Activated B cell treated with CpG ODN at 0.5 μM for 24 hours (primary cell): ENCODE measurements around the gene VRK3. TPM values are rescaled to one million over a fixed set of nuclear protein-coding genes. Genes with fewer than 3 reads are reported as not detected.

ENCODE experiments used
- ATAC-seq: fragments of 200-7000 bp; cut with Tn5 transposase; one replicate; pipeline ENCODE4 v1.10.0; 2021; ENCODE audit warnings: low read depth, mild to moderate bottlenecking, moderate library complexity
- CTCF ChIA-PET: fragments of 350-600 bp; sonication (Branson Sonifier 250); formaldehyde crosslinking; loops from one replicate; lab custom pipeline; 2021; ENCODE audit warnings: antibody characterized with exemption; lab: Charles Lee
- POLR2A ChIA-PET: fragments of 350-600 bp; sonication (Branson Sonifier 250); formaldehyde crosslinking; loops from one replicate; lab custom pipeline; 2021; ENCODE audit warnings: antibody characterized with exemption; lab: Charles Lee
- DNase-seq: peaks from one replicate; pipeline ENCODE4 v3.0.0; 2022
- H3K27ac Mint-ChIP-seq: one replicate; pipeline ENCODE4 v1.8.0; 2020; ENCODE audit warnings: mixed read lengths
- H3K27me3 Mint-ChIP-seq: one replicate; pipeline ENCODE4 v1.8.0; 2021; ENCODE audit warnings: mixed read lengths
- H3K36me3 Mint-ChIP-seq: one replicate; pipeline ENCODE4 v1.8.0; 2021; ENCODE audit warnings: low read depth, mixed read lengths
- H3K4me1 Mint-ChIP-seq: one replicate; pipeline ENCODE4 v1.8.0; 2021; ENCODE audit warnings: mixed read lengths
- H3K4me3 Mint-ChIP-seq: one replicate; pipeline ENCODE4 v1.8.0; 2020; ENCODE audit warnings: mild to moderate bottlenecking, mixed read lengths
- H3K9me3 Mint-ChIP-seq: one replicate; pipeline ENCODE4 v1.8.0; 2020; ENCODE audit warnings: mixed read lengths
- CTCF ChIP-seq: fragments of 200-600 bp; IDR thresholded peaks from one replicate; pipeline ENCODE4 v1.8.0; 2022; ENCODE audit warnings: antibody characterized with exemption, mild to moderate bottlenecking
- intact Hi-C: fragments of 100-400 bp; cut with micrococcal nuclease; formaldehyde crosslinking; loops from one replicate; pipeline ENCODE4 v1.15.1; 2024
- total RNA-seq: library from RNA; stranded (reverse); gene quantifications from 2 replicates; pipeline ENCODE4 v1.2.3, GENCODE V29; 2022

The VRK3 gene
- total RNA-seq, 1 donor from 2014 or later = 82.6 TPM

DNA sequence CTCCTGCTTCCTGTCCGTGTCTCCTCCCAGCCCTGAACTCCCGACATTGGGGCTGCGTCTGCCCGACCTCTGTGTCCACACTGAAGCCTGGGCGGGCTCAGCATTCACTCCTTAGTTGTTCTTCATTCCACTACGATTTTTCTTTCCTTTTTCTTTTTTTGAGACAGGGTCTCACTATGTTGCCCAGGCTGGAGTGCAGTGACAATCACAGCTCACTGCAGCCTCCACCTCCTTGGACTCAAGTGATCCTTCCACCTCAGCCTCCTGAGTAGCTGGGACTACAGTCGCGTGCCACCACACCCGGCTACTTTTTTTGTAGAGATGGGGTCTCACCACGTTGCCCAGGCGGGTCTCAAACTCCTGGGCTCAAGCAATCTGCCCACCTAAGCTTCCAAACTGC is 40.7 kb downstream of the VRK3 start:
- ChIA-PET CTCF (interaction anchor here (1.2 kb wide), 1 partner anchor 47 kb away, joined by 4 read pairs; no protein-coding TSS in a partner anchor), POLR2A (interaction anchor here (0.6 to 1.7 kb wide), 3 partner anchors 51 to 205 kb away, joined by 3 to 5 read pairs (median 3); no protein-coding TSS in a partner anchor)
- no peak overlapping the region for H3K4me3 Mint-ChIP-seq
- intact Hi-C loops = no loop called here
- no peak for TF ChIP-seq CTCF
- peak overlapping the region; percentile 41 for H3K27ac Mint-ChIP-seq
- DNase-seq = no peak
- H3K36me3 Mint-ChIP-seq = peaks cover 69% of the 10 kb centered on the region
- H3K27me3 Mint-ChIP-seq = no peaks in the 10 kb centered on the region
- H3K4me1 Mint-ChIP-seq = peaks cover 2% of the 10 kb centered on the region
- peaks cover 3% of the 10 kb centered on the region for H3K9me3 Mint-ChIP-seq
- no peak for ATAC-seq

- H3K27ac Mint-ChIP-seq = no peak overlapping the region
- H3K4me3 Mint-ChIP-seq = no peak overlapping the region
- intact Hi-C loops = loop anchor here (1.0 to 2.0 kb wide), 4 partner anchors 46 to 303 kb away; partner anchors contain the start of genes AKT1S1 and TBC1D17
- ChIA-PET POLR2A (interaction anchor here (1.7 kb wide), 1 partner anchor 66 kb away, joined by 3 read pairs; no protein-coding TSS in a partner anchor), CTCF (interaction anchor here (1.0 kb wide), 1 partner anchor 46 kb away, joined by 6 read pairs; no protein-coding TSS in a partner anchor)
- DNase-seq = peak; percentile 66
- peaks cover 2% of the 10 kb centered on the region for H3K4me1 Mint-ChIP-seq
- peak; percentile 63 for TF ChIP-seq CTCF
- H3K27me3 Mint-ChIP-seq = no peaks in the 10 kb centered on the region
- ATAC-seq = peak; percentile 74
- peaks cover 65% of the 10 kb centered on the region for H3K36me3 Mint-ChIP-seq
- H3K9me3 Mint-ChIP-seq = peaks cover 3% of the 10 kb centered on the region
Measured at GRCh38 chr19:49983645-49984229, 41.4 kb downstream of the VRK3 start.

DNA sequence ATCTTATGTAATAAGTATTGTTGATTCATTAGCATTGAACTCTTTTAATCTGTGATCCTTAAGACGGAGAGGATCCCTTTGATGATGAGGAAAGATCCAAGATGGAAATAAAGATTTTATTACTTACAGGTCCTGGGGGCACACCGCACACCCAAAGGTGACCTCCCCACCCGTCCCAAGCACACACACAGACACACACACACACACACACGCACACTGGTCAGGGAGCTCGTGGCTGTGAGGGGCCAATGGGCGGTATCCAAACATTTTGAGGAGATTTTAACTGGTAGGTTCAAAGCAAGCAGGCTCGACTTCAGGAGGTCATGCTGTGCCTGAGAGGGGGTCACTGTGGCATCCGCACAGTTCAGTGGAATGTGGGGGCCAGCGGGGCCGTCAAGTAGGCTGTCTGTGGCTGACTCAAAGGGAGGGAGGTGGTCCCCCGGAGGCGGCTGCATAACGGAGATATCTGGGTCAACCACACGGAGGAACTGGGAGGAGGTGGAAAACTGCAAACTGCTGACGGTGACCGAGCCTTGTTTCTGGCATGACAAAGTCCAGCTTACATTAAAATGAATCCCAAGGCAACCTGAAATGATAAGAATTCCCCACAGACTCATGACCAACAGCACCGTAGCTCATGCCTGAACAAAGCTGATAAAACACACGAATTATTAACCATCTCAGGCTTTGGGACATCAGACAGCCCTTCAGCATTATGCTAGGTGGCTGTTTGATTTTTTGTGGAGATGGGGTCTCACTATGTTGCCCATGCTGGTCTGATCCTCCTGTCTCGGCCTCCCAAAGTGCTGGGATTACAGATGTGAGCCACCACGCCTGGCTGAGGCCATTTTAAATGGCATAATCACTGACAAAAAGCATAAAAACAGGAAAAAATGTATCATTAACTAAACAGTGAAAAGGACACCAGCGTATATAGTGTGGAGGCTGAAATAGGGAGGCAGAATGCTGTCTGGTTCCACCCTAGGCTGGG is 43.3 kb downstream of the VRK3 start:
- ChIA-PET CTCF (interaction anchor here (0.7 kb wide), 1 partner anchor 44 kb away, joined by 3 read pairs; no protein-coding TSS in a partner anchor), POLR2A (no interaction called here)
- Mint-ChIP-seq H3K36me3 (peaks cover 71% of the 10 kb centered on the region), H3K4me1 (no peaks in the 10 kb centered on the region), H3K9me3 (no peaks in the 10 kb centered on the region), H3K4me3 (no peak overlapping the region), H3K27me3 (no peaks in the 10 kb centered on the region), H3K27ac (no peak overlapping the region)
- ATAC-seq = no peak
- no peak for DNase-seq
- no peak for TF ChIP-seq CTCF
- intact Hi-C loops = loop anchor here (2.0 kb wide), 2 partner anchors 105 to 301 kb away; partner anchors contain the start of genes AKT1S1 and TBC1D17

- H3K4me3 Mint-ChIP-seq = no peak overlapping the region
- TF ChIP-seq CTCF = no peak
Measured at GRCh38 chr19:49978324-49978723, 46.8 kb downstream of the VRK3 start.

More at GRCh38 chr19:49978324-49978723, 46.8 kb downstream of the VRK3 start:
- DNase-seq (no peak), ATAC-seq (no peak)
- ChIA-PET CTCF (interaction anchor here (1.2 kb wide), 1 partner anchor 39 kb away, joined by 3 read pairs; no protein-coding TSS in a partner anchor), POLR2A (interaction anchor here (0.6 kb wide), 1 partner anchor 673 kb away, joined by 4 read pairs; no protein-coding TSS in a partner anchor)
- intact Hi-C loops = no loop called here
- H3K36me3 Mint-ChIP-seq = peaks cover 67% of the 10 kb centered on the region
- no peaks in the 10 kb centered on the region for H3K27me3 Mint-ChIP-seq
- H3K4me1 Mint-ChIP-seq = no peaks in the 10 kb centered on the region
- H3K9me3 Mint-ChIP-seq = no peaks in the 10 kb centered on the region
- H3K27ac Mint-ChIP-seq = no peak overlapping the region
